Loucy (cell line): Measurements from ENCODE around the gene GZF1.

Experiments used
- H2AFZ ChIP-seq: fragments of 200-600 bp; sonication (generic); 2 replicates; pipeline ENCODE4 v1.6.0; 2016; ENCODE audit warnings: antibody characterized with exemption, mild to moderate bottlenecking, low read length, moderate library complexity
- H3F3A ChIP-seq: fragments of 200-600 bp; 2 replicates; pipeline ENCODE4 v1.6.0; 2016; ENCODE audit warnings: antibody characterized with exemption, low read depth, mild to moderate bottlenecking
- H3K27me3 ChIP-seq: fragments of 200-600 bp; sonication (generic); 2 replicates; pipeline ENCODE4 v1.6.1; 2014; ENCODE audit warnings: low read length, mild to moderate bottlenecking; ENCODE audit not compliant: insufficient read depth, poor library complexity, severe bottlenecking
- H3K36me3 ChIP-seq: fragments of 200-600 bp; sonication (generic); 2 replicates; pipeline ENCODE4 v1.6.1; 2016; ENCODE audit warnings: low read length; ENCODE audit not compliant: insufficient read depth
- H3K4me1 ChIP-seq: fragments of 200-600 bp; sonication (generic); 2 replicates; pipeline ENCODE4 v1.5.1; 2014; ENCODE audit warnings: low read length, mild to moderate bottlenecking; ENCODE audit not compliant: insufficient read depth, poor library complexity, severe bottlenecking
- H3K4me2 ChIP-seq: fragments of 200-600 bp; sonication (generic); 2 replicates; pipeline ENCODE4 v1.6.0; 2014; ENCODE audit warnings: antibody characterized with exemption, low read length, low read depth, mild to moderate bottlenecking; ENCODE audit not compliant: poor library complexity, severe bottlenecking
- H3K4me3 ChIP-seq: fragments of 200-600 bp; sonication (generic); 2 replicates; pipeline ENCODE4 v1.5.1; 2014; ENCODE audit warnings: low read length, mild to moderate bottlenecking, mixed read lengths; ENCODE audit not compliant: poor library complexity, severe bottlenecking
- H3K79me2 ChIP-seq: fragments of 200-600 bp; sonication (generic); 2 replicates; pipeline ENCODE4 v1.6.1; 2014; ENCODE audit warnings: low read length; ENCODE audit not compliant: insufficient read depth
- H3K9ac ChIP-seq: fragments of 200-600 bp; sonication (generic); 2 replicates; pipeline ENCODE4 v1.6.0; 2014; ENCODE audit warnings: mild to moderate bottlenecking, low read depth, low read length, moderate library complexity; ENCODE audit not compliant: poor library complexity, severe bottlenecking
- H3K9me2 ChIP-seq: fragments of 200-600 bp; sonication (generic); replicated peaks from 2 replicates; pipeline ENCODE4 v1.6.1; 2016; ENCODE audit warnings: low read depth, low read length, mixed read lengths
- H3K9me3 ChIP-seq: fragments of 200-600 bp; sonication (generic); 2 replicates; pipeline ENCODE4 v1.6.1; 2014; ENCODE audit warnings: mild to moderate bottlenecking, antibody characterized with exemption, low read length, low read depth; ENCODE audit not compliant: insufficient read depth
- H4K20me1 ChIP-seq: fragments of 200-600 bp; sonication (generic); 2 replicates; pipeline ENCODE4 v1.6.0; 2014; ENCODE audit warnings: antibody characterized with exemption, low read length, mild to moderate bottlenecking; ENCODE audit not compliant: insufficient read depth, poor library complexity, severe bottlenecking
- CTCF ChIP-seq: fragments of 200-600 bp; sonication (generic); conservative IDR thresholded peaks from 2 replicates; pipeline ENCODE4 v1.5.1; 2014; ENCODE audit warnings: mild to moderate bottlenecking, antibody characterized with exemption, low read length
- EZH2phosphoT487 ChIP-seq: fragments of 200-600 bp; IDR thresholded peaks from 2 replicates; pipeline ENCODE4 v1.6.1; 2018; ENCODE audit warnings: antibody characterized with exemption, mild to moderate bottlenecking, moderate library complexity, borderline replicate concordance

GZF1 gene

GRCh38 chr20:23390091-23390774 lies 28.3 kb downstream of the GZF1 start:
- TF ChIP-seq EZH2phosphoT487 (no peak), CTCF (no peak)
- Histone ChIP-seq H3K9ac (no peak overlapping the region), H3K4me3 (no peak overlapping the region), H3K9me2 (no peaks in the 10 kb centered on the region), H3K79me2 (no peaks in the 10 kb centered on the region), H3K27me3 (no peaks in the 10 kb centered on the region), H3K9me3 (no peaks in the 10 kb centered on the region), H3F3A (no peaks in the 10 kb centered on the region), H3K4me2 (no peak overlapping the region), H3K36me3 (peaks cover 76% of the 10 kb centered on the region; the same call in 1 of the 2 replicates), H2AFZ (no peak overlapping the region), H4K20me1 (no peaks in the 10 kb centered on the region), H3K4me1 (no peaks in the 10 kb centered on the region)

- Histone ChIP-seq H3F3A (no peaks in the 10 kb centered on the region), H3K27me3 (no peaks in the 10 kb centered on the region), H3K36me3 (peaks cover 80% of the 10 kb centered on the region; the same call in 1 of the 2 replicates), H3K9me2 (no peaks in the 10 kb centered on the region), H3K4me2 (no peak overlapping the region), H3K4me3 (no peak overlapping the region), H3K4me1 (no peaks in the 10 kb centered on the region), H3K79me2 (0 out of 2 replicates have a peak, but pooled peaks cover under 1% of the 10 kb centered on the region), H2AFZ (no peak overlapping the region), H3K9ac (no peak overlapping the region), H3K9me3 (no peaks in the 10 kb centered on the region), H4K20me1 (no peaks in the 10 kb centered on the region)
- TF ChIP-seq EZH2phosphoT487 (no peak), CTCF (no peak)
Observed at GRCh38 chr20:23391707-23392310, 29.8 kb downstream of the GZF1 start.

- Histone ChIP-seq H3K4me1 (peaks cover 4% of the 10 kb centered on the region), H3K9me2 (no peaks in the 10 kb centered on the region), H2AFZ (no peak overlapping the region), H3K36me3 (peaks cover 59% of the 10 kb centered on the region; the same call in 1 of the 2 replicates), H3K79me2 (peaks cover 14% of the 10 kb centered on the region; the same call in 1 of the 2 replicates), H3K9me3 (no peaks in the 10 kb centered on the region), H3F3A (no peaks in the 10 kb centered on the region), H3K9ac (no peak overlapping the region), H4K20me1 (no peaks in the 10 kb centered on the region), H3K27me3 (no peaks in the 10 kb centered on the region), H3K4me2 (no peak overlapping the region), H3K4me3 (no peak overlapping the region)
- TF ChIP-seq EZH2phosphoT487 (no peak), CTCF (no peak)
Observed at GRCh38 chr20:23393996-23394775, 32.2 kb downstream of the GZF1 start.
